MCF 10A (cell line): ENCODE results near the gene OR51M1. TPM values are rescaled to one million over a fixed set of nuclear protein-coding genes. Genes with fewer than 3 reads are reported as not detected.
"Not testable (repeated sequence)": the region's sequence is repeated elsewhere in the genome, so short reads cannot be mapped to it uniquely, and the experiment has no call there.

Experiments used
- BruUV-seq: library from RNA; stranded (reverse); fragments of 400-500 nt; replicated peaks from 2 replicates; lab custom pipeline; 2021; lab: Mats Ljungman, UMichigan
- CTCF ChIA-PET: fragments of 300-600 bp; sonication (Branson Sonifier 250); formaldehyde crosslinking; extraction: SDS; loops from one replicate; lab custom pipeline; 2021; ENCODE audit warnings: antibody characterized with exemption, inconsistent platforms; lab: Yijun Ruan, JAX
- POLR2A ChIA-PET: fragments of 300-600, 350-650 bp; sonication (Branson Sonifier 250); formaldehyde crosslinking; extraction: SDS; loops from one replicate; lab custom pipeline; 2020; ENCODE audit warnings: antibody characterized with exemption, inconsistent platforms; lab: Yijun Ruan, JAX
- DNase-seq: peaks from one replicate; pipeline ENCODE4 v3.0.0-alpha.2; 2018; ENCODE audit not compliant: unreplicated experiment
- H3K27ac Mint-ChIP-seq: one replicate; pipeline ENCODE4 v1.8.0; 2022; ENCODE audit warnings: mild to moderate bottlenecking, low read depth, mixed read lengths; ENCODE audit not compliant: unreplicated experiment
- H3K27me3 Mint-ChIP-seq: one replicate; pipeline ENCODE4 v1.8.0; 2022; ENCODE audit warnings: mixed read lengths; ENCODE audit not compliant: insufficient read depth, unreplicated experiment
- H3K36me3 Mint-ChIP-seq: one replicate; pipeline ENCODE4 v1.8.0; 2022; ENCODE audit warnings: mild to moderate bottlenecking, moderate library complexity, mixed read lengths; ENCODE audit not compliant: insufficient read depth, unreplicated experiment
- H3K4me1 Mint-ChIP-seq: one replicate; pipeline ENCODE4 v1.8.0; 2022; ENCODE audit warnings: mixed read lengths; ENCODE audit not compliant: insufficient read depth, unreplicated experiment
- H3K4me3 Mint-ChIP-seq: one replicate; pipeline ENCODE4 v1.8.0; 2022; ENCODE audit warnings: mild to moderate bottlenecking, moderate library complexity, mixed read lengths; ENCODE audit not compliant: unreplicated experiment
- H3K9me3 Mint-ChIP-seq: one replicate; pipeline ENCODE4 v1.8.0; 2022; ENCODE audit warnings: mixed read lengths; ENCODE audit not compliant: unreplicated experiment
- intact Hi-C: fragments of 100-400 bp; cut with micrococcal nuclease; formaldehyde crosslinking; loops from 2 replicates; pipeline ENCODE4 v1.14.1; 2022
- total RNA-seq: library from RNA; stranded (reverse); gene quantifications from 2 replicates; pipeline ENCODE4 v1.2.3, GENCODE V29; 2022
- TF ChIP-seq, protein P1 (sequence below): fragments of 200-600 bp; IDR thresholded peaks from one replicate; pipeline ENCODE4 v1.8.0; 2022; ENCODE audit warnings: antibody characterized with exemption, mild to moderate bottlenecking; ENCODE audit not compliant: unreplicated experiment

Gene OR51M1
- total RNA-seq, 1 experiment from 2014 or later: not detected

DNA sequence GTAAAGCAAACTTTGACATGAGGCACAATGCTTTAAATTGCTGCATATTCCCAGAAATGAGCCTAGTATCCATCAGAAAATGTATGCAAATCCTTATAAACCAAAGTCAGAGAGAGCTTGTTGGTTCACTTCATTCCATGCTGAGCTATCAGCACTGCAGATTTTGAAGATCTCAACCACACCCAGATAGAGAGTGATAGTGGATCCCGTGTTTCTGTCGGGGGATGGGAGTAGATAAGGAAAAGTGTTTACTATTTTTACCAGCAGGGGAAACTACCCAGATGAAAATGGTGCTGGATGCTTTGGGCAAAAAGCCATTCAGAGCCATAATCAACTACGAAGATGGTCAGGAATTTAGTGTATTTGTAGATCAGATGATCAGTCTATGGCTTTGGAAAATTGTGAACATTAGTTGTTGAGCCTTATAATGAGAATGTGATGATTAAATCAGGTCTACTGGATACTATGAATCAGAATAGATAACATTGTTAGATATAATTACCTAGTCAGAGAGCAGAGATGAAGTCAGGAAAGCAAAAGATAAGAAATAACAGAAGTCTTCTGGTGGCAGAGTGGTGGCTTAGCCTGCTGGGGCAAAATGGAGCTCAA lies 21.5 kb upstream of the OR51M1 start:
- ChIA-PET CTCF (interaction anchor here (0.7 kb wide), 1 partner anchor 1001 kb away, joined by 4 read pairs; no protein-coding TSS in a partner anchor), POLR2A (no interaction called here)
- no peak for DNase-seq
- H3K27me3 Mint-ChIP-seq: peaks cover 15% of the 10 kb centered on the region
- no peak overlapping the region for H3K4me3 Mint-ChIP-seq
- no peaks in the 10 kb centered on the region for H3K4me1 Mint-ChIP-seq
- BruUV-seq: no TSS peak
- H3K9me3 Mint-ChIP-seq: no peaks in the 10 kb centered on the region
- H3K27ac Mint-ChIP-seq: no peak overlapping the region
- intact Hi-C loops: no loop called here
- TF ChIP-seq, protein P1, sequence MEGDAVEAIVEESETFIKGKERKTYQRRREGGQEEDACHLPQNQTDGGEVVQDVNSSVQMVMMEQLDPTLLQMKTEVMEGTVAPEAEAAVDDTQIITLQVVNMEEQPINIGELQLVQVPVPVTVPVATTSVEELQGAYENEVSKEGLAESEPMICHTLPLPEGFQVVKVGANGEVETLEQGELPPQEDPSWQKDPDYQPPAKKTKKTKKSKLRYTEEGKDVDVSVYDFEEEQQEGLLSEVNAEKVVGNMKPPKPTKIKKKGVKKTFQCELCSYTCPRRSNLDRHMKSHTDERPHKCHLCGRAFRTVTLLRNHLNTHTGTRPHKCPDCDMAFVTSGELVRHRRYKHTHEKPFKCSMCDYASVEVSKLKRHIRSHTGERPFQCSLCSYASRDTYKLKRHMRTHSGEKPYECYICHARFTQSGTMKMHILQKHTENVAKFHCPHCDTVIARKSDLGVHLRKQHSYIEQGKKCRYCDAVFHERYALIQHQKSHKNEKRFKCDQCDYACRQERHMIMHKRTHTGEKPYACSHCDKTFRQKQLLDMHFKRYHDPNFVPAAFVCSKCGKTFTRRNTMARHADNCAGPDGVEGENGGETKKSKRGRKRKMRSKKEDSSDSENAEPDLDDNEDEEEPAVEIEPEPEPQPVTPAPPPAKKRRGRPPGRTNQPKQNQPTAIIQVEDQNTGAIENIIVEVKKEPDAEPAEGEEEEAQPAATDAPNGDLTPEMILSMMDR: no peak
- peaks cover 4% of the 10 kb centered on the region for H3K36me3 Mint-ChIP-seq

DNA sequence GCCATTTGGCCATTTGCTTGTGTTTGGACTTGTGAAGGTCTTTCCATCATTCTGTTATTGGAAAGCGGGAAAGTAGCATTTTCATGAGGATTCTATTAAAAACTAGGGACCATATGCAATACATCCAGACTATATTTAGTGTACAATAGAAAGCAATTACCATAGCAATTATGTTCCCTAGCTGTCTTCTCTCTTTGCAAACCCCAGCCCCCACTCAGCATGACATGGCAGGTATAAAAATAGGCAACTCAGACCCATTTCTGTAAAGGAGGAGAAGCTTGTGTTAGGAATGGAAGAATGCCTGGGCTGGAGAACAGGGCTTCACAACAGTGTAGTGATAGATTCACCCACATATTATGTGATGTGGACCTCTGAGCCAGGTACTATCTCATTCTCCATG lies 19.9 kb upstream of the OR51M1 start:
- ChIA-PET CTCF (interaction anchor here (0.5 to 1.7 kb wide), 4 partner anchors 16 to 312 kb away, joined by 3 to 8 read pairs (median 4); no protein-coding TSS in a partner anchor), POLR2A (no interaction called here)
- intact Hi-C loops: no loop called here
- Mint-ChIP-seq H3K4me3 (no peak overlapping the region), H3K4me1 (no peaks in the 10 kb centered on the region), H3K36me3 (peaks cover 4% of the 10 kb centered on the region), H3K9me3 (no peaks in the 10 kb centered on the region), H3K27me3 (peaks cover 15% of the 10 kb centered on the region), H3K27ac (no peak overlapping the region)
- TF ChIP-seq, protein P1: no peak
- BruUV-seq: no TSS peak
- no peak for DNase-seq

DNA sequence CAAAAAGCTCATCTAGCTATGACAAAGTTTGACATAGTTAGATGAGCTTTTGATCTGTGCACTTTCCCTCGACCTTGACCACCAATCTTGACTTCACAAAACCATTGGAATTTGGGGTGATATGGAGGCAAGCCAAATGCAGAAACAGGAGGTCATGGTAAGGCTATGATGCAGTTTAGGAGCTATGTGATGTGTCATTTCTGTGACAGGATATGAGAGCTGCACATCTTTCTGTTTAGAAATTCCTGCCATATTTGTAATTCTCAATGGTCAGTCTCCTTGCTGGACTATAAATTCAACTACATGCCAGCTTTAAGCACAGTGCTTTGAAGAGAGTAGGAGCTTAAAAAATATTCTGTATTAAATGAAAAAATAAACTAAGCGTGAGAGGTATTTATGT lies 19.4 kb upstream of the OR51M1 start:
- no peaks in the 10 kb centered on the region for H3K4me1 Mint-ChIP-seq
- no peaks in the 10 kb centered on the region for H3K9me3 Mint-ChIP-seq
- ChIA-PET POLR2A (no interaction called here), CTCF (interaction anchor here (0.6 to 1.7 kb wide), 3 partner anchors 16 to 160 kb away, joined by 3 to 8 read pairs (median 4); no protein-coding TSS in a partner anchor)
- no peak overlapping the region for H3K27ac Mint-ChIP-seq
- TF ChIP-seq, protein P1: no peak
- H3K27me3 Mint-ChIP-seq: peaks cover 15% of the 10 kb centered on the region
- BruUV-seq: no TSS peak
- DNase-seq: no peak
- H3K4me3 Mint-ChIP-seq: no peak overlapping the region
- peaks cover 4% of the 10 kb centered on the region for H3K36me3 Mint-ChIP-seq
- intact Hi-C loops: no loop called here

DNA sequence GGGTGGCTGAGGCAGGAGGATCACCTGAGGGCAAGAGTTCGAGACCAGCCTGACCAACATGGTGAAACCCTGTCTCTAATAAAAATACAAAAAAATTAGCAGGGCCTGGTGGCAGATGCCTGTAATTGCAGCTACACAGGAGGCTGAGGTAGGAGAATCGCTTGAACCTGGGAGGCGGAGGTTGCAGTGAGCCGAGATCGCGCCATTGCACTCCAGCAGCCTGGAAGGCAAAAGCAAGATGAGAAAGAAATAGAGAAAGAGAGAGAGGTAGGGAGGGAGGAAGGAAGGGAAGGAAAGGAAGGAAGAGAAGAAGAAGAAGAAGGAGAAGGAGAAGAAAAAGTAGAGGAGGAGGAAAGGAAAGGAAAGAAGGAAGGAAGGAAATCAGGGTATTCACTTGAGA lies 17.2 kb upstream of the OR51M1 start:
- H3K27me3 Mint-ChIP-seq: peaks cover 28% of the 10 kb centered on the region
- H3K4me3 Mint-ChIP-seq, POLR2A ChIA-PET, DNase-seq, BruUV-seq, H3K9me3 Mint-ChIP-seq, H3K36me3 Mint-ChIP-seq, H3K4me1 Mint-ChIP-seq, intact Hi-C loops, CTCF ChIA-PET, H3K27ac Mint-ChIP-seq: not testable (repeated sequence)
